ENCODE measurements around the gene OR9Q1.

The OR9Q1 gene

DNA sequence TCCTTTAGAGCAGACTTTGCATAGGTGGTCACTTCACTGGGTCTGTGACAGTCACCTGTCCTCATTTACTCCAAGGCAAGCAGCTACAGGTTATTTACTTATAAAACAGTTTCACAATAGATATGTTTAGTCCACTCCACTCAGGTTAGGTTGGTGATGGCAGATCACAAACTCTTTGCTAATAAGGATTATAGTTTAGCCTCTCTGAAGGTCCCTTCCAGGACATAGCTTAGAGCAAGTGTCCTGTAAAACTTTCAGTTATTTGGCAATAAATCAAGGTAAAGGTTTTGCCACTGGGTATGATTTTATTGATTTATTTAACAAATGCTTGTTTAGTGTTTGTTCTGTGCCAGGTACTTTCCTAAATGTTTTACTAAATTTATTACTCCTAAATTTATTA, 15.9 kb downstream of the OR9Q1 start:
- DNase-seq (ENCODE audit: extremely low spot score) = no peak
- ChIA-PET POLR2A (no interaction called here), CTCF (no interaction called here)
- no peak for TF ChIP-seq HDGF (IDR thresholded peaks at IDR 0.05; ENCODE audit: borderline replicate concordance)
- no peak for TF ChIP-seq FOXK2 (IDR thresholded peaks at IDR 0.05)
- TF ChIP-seq ELF4 (IDR thresholded peaks at IDR 0.05) = no peak
- TF ChIP-seq L3MBTL2 (conservative IDR thresholded peaks at IDR 0.05) = no peak

GRCh38 chr11:58043379-58043778, 19.7 kb downstream of the OR9Q1 start:
- no peak for DNase-seq (ENCODE audit: extremely low spot score)
- ChIA-PET POLR2A (no interaction called here), CTCF (no interaction called here)
- TF ChIP-seq FOXM1 (IDR thresholded peaks at IDR 0.05; ENCODE audit: borderline replicate concordance) (no peak), FOXK2 (IDR thresholded peaks at IDR 0.05) (no peak), PKNOX1 (IDR thresholded peaks at IDR 0.05) (no peak), BHLHE40 (IDR thresholded peaks at IDR 0.05; ENCODE audit: borderline replicate concordance) (no peak), NFRKB (IDR thresholded peaks at IDR 0.05) (no peak), TARDBP (IDR thresholded peaks at IDR 0.05) (no peak), ARNT (IDR thresholded peaks at IDR 0.05) (no peak), CTBP1 (IDR thresholded peaks at IDR 0.05; ENCODE audit: borderline replicate concordance) (no peak), SUZ12 (IDR thresholded peaks at IDR 0.05) (no peak), ZNF384 (IDR thresholded peaks at IDR 0.05) (no peak), SP1 (IDR thresholded peaks at IDR 0.05) (no peak), HDGF (IDR thresholded peaks at IDR 0.05; ENCODE audit: borderline replicate concordance) (no peak), L3MBTL2 (conservative IDR thresholded peaks at IDR 0.05) (no peak), ELF4 (IDR thresholded peaks at IDR 0.05) (no peak), FOXA1 (IDR thresholded peaks at IDR 0.05) (no peak), LEF1 (IDR thresholded peaks at IDR 0.05; ENCODE audit: borderline replicate concordance) (no peak)

DNA sequence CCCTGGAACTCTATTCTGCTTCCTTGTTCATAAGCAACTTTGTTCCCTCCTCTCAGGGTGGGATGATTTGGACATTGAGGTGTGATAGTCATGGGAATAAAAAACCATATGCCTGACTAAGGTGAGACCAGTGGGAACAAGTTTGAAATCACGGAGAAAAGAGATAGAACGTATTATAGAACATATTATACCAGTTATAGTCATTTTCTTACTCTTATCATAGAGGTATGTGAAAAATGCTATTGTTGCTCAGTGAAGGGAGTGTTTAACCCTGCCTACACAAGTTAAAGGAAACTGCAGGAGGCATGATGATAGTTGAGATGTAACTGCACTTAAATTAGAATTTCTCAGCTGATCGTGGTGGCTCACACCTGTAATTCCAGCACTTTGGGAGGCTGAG, 22.6 kb downstream of the OR9Q1 start:
- POLR2A ChIA-PET = no interaction called here
- no peak for DNase-seq (ENCODE audit: extremely low spot score)
- CTCF ChIA-PET = no interaction called here
- no peak for TF ChIP-seq LEF1 (IDR thresholded peaks at IDR 0.05; ENCODE audit: borderline replicate concordance)
- no peak for TF ChIP-seq SP1 (IDR thresholded peaks at IDR 0.05)
- TF ChIP-seq FOXA1 (IDR thresholded peaks at IDR 0.05) = no peak
- TF ChIP-seq FOXM1 (IDR thresholded peaks at IDR 0.05; ENCODE audit: borderline replicate concordance) = no peak
- TF ChIP-seq CTBP1 (IDR thresholded peaks at IDR 0.05; ENCODE audit: borderline replicate concordance) = no peak
- TF ChIP-seq SUZ12 (IDR thresholded peaks at IDR 0.05) = no peak
- no peak for TF ChIP-seq ZNF384 (IDR thresholded peaks at IDR 0.05)
- TF ChIP-seq HDGF (IDR thresholded peaks at IDR 0.05; ENCODE audit: borderline replicate concordance) = no peak
- TF ChIP-seq NFRKB (IDR thresholded peaks at IDR 0.05) = no peak
- TF ChIP-seq ELF4 (IDR thresholded peaks at IDR 0.05) = no peak
- no peak for TF ChIP-seq L3MBTL2 (conservative IDR thresholded peaks at IDR 0.05)
- no peak for TF ChIP-seq ARNT (IDR thresholded peaks at IDR 0.05)

GRCh38 chr11:58047818-58048217, 24.1 kb downstream of the OR9Q1 start:
- no peak for TF ChIP-seq PKNOX1 (IDR thresholded peaks at IDR 0.05)
- no peak for TF ChIP-seq FOXA1 (IDR thresholded peaks at IDR 0.05)
- TF ChIP-seq NFRKB (IDR thresholded peaks at IDR 0.05) = no peak
- no peak for TF ChIP-seq SUZ12 (IDR thresholded peaks at IDR 0.05)
- TF ChIP-seq SP1 (IDR thresholded peaks at IDR 0.05) = no peak
- TF ChIP-seq CTBP1 (IDR thresholded peaks at IDR 0.05; ENCODE audit: borderline replicate concordance) = no peak
- TF ChIP-seq L3MBTL2 (conservative IDR thresholded peaks at IDR 0.05) = no peak
- no peak for TF ChIP-seq HDGF (IDR thresholded peaks at IDR 0.05; ENCODE audit: borderline replicate concordance)
- TF ChIP-seq FOXM1 (IDR thresholded peaks at IDR 0.05; ENCODE audit: borderline replicate concordance) = no peak
- no peak for TF ChIP-seq LEF1 (IDR thresholded peaks at IDR 0.05; ENCODE audit: borderline replicate concordance)
- no peak for TF ChIP-seq ARNT (IDR thresholded peaks at IDR 0.05)
- ChIA-PET CTCF (no interaction called here), POLR2A (no interaction called here)
- DNase-seq (ENCODE audit: extremely low spot score) = no peak

- ChIA-PET CTCF (no interaction called here), POLR2A (no interaction called here)
- no peak for DNase-seq (ENCODE audit: extremely low spot score)
- TF ChIP-seq ZNF384 (IDR thresholded peaks at IDR 0.05) (no peak), TARDBP (IDR thresholded peaks at IDR 0.05) (no peak), L3MBTL2 (conservative IDR thresholded peaks at IDR 0.05) (no peak), FOXM1 (IDR thresholded peaks at IDR 0.05; ENCODE audit: borderline replicate concordance) (no peak), PKNOX1 (IDR thresholded peaks at IDR 0.05) (no peak), FOXA1 (IDR thresholded peaks at IDR 0.05) (no peak)
These were observed 32.2 kb downstream of the OR9Q1 start for GRCh38 chr11:58055806-58056401.

DNA sequence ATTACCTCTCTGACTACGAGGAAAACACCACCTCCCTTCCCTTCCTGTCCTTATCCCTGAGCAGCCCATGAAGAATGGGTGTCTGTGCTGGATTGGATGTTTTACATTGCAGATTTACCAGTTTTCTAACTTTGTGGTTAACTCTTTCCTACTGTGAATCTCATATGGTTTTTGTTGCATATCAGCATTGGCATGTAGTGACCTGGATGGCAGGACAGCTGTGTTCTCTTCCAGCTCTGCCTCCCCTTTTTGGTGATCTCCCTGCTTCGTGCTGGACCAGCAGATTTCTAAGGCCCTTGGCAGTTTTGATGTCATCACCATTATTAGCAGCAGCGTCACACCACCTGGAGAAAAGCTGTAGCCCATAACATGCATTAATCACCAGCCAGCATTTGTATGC, 33.8 kb downstream of the OR9Q1 start:
- POLR2A ChIA-PET = no interaction called here
- no peak for DNase-seq (ENCODE audit: extremely low spot score)
- CTCF ChIA-PET = no interaction called here
- TF ChIP-seq NFRKB (IDR thresholded peaks at IDR 0.05) (no peak), FOXK2 (IDR thresholded peaks at IDR 0.05) (no peak), ELF4 (IDR thresholded peaks at IDR 0.05) (no peak), HDGF (IDR thresholded peaks at IDR 0.05; ENCODE audit: borderline replicate concordance) (no peak), TARDBP (IDR thresholded peaks at IDR 0.05) (no peak), LEF1 (IDR thresholded peaks at IDR 0.05; ENCODE audit: borderline replicate concordance) (no peak)

Data from HEK293T (cell line).